ENCODE data around the gene ATP6V0D1.
A peak's percentile ranks its signal among the peaks of the same experiment; 100 is the strongest.
"Not testable (repeated sequence)": the region's sequence is repeated elsewhere in the genome, so short reads cannot be mapped to it uniquely, and the experiment has no call there.

ATP6V0D1 gene

GRCh38 chr16:67480833-67481560 is at the start of gene ATP6V0D1:
TSS of gene ATP6V0D1 (minus strand) at chr16:67481157. CDS start at chr16:67481086, 71 bp downstream.
- DNase-seq = peak; percentile 99

GRCh38 chr16:67530013-67530939 is 49.3 kb upstream of the ATP6V0D1 start:
- peak; percentile 80 for DNase-seq

- peak; percentile 60 for DNase-seq
Measured at GRCh38 chr16:67529582-67530012, 48.6 kb upstream of the ATP6V0D1 start.

DNA sequence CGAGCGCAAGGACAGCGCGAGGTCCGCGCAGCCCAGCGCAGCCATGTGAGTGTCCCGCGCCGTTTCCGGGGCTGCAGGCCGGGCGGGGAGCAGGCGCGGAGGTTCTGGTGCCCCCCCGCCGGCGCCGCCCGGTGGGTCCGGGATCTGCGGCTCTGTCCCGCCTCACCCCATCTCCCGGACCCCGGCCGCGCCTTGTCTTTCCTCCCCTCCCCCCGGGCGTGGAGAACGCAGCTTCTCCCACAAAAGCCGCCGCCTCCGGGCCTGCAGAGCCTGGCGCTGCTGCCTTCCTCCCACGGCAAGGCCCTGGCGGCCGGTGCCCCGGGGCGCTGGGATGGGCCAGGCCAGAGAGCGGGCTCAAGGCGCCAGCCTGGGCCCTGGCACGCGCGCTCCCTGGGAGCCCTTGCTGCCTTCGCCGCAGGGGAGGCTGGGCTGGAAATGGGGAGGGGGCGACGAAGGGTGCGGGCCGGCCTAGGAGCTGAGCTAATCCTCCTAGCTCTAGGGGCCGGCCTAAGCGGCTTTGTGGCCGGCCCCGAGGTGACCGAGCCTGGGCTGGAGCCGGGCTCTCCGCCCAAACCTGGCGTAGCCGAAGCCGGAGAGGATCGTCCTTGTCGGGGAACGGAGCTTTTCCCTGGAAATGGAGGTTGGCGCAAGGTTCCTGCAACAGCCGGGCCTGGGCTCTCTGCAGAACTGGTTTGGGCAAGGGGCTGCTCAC is 48.1 kb upstream of the ATP6V0D1 start:
- DNase-seq = peak; percentile 78

- peak; percentile 70 for DNase-seq
Measured at GRCh38 chr16:67528222-67528869, 47.4 kb upstream of the ATP6V0D1 start, which contains the start of gene RIPOR1. TSS of gene RIPOR1 (plus strand) at chr16:67528829. CDS start at chr16:67538447, 9,618 bp downstream.

DNA sequence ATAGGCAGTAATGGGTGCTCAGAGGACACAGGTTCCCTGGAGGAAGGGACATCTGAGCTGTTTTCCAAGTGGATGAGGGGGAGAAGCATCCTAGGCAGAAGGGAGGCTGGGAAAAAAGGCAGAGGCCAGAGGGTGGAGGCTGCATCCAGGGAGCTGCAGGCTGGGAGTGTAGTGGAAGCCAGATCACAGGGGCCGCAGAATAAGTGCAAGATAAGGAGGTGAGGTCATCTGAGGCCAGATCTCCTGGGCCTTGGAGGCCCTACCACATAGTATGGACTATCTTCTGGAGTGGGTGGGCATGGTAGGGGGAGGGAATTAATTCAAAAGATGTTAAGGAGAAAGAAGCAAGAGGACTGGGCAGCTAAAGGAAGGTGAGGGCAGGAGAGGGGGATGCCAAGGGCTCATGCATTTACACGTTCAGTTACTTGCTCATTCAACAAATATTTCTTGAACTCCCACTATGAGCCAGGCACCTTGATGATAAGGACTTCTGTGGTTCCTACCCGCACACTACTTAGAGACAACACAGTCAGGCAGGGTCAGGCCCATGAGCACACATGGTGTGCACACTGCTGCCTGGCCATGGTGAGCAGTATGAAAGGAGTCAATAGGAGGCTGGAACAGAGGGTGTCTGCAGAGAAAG is 45.3 kb upstream of the ATP6V0D1 start:
- peak; percentile 64 for DNase-seq

DNA sequence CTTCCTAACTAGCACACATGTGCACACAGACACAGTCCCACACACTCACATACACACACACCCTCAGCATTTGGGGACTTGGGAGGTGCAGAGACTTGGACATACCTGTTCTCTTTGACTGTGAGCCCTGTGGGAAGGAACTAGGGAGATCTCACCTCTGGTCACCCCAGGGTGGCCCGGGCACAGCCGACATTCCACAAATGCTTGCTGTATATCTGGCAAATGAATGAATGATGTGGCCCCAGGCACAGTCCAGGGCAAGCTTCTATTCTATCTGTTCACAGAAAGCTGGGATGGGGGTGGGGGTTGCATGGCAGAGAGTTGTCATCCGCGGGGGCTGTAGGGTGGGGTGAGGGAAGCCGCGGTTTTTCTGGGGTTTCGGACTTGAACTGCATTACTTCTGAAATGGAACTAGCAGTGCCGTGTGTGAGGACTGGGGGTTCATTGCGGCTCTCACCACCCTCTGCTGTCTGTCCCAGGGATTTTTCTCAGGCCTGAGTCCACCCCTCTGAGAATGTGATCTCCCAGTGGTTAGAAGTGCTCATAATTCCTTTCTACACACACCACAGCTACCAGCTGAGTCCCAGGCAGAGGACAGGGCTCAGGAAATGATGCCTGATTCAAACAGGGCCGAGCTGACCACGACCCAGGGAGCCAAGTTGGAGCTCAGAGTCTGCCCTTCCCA is 44.4 kb upstream of the ATP6V0D1 start:
- DNase-seq = peak; percentile 63

GRCh38 chr16:67521095-67521804 is 40.3 kb upstream of the ATP6V0D1 start:
- DNase-seq = peak; percentile 98

- DNase-seq = no peak
Measured at GRCh38 chr16:67519242-67519641, 38.3 kb upstream of the ATP6V0D1 start.

GRCh38 chr16:67518676-67519075 is 37.7 kb upstream of the ATP6V0D1 start:
- no peak for DNase-seq

- peak; percentile 46 for DNase-seq
Measured at GRCh38 chr16:67517661-67518423, 36.9 kb upstream of the ATP6V0D1 start.

- no peak for DNase-seq
Measured at GRCh38 chr16:67517155-67517445, 36.1 kb upstream of the ATP6V0D1 start.

- DNase-seq = peak; percentile 57
Measured at GRCh38 chr16:67516296-67517154, 35.6 kb upstream of the ATP6V0D1 start.

GRCh38 chr16:67514382-67514828 is 33.4 kb upstream of the ATP6V0D1 start:
- DNase-seq = peak; percentile 83

GRCh38 chr16:67513892-67514291 is 32.9 kb upstream of the ATP6V0D1 start:
- DNase-seq = not testable (repeated sequence)

DNA sequence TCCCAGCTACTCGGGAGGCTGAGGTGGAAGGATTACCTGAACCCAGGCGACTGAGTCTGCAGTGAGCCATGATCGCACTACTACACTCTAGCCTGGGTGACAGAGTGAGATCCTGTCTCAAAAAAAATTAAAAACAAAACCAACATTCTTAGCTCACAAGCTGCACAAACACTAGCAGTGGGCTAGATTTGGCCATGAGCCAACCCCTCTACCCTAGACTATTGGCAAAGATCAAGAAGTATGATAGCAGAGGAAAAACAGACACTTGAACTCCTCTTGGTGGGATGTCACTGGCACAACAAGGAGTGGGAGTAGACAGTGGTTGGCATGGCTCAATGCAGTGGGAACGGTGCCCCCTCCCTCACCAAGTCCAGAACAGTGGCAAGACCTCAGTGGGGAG is 28.1 kb upstream of the ATP6V0D1 start:
- no peak for DNase-seq

DNA sequence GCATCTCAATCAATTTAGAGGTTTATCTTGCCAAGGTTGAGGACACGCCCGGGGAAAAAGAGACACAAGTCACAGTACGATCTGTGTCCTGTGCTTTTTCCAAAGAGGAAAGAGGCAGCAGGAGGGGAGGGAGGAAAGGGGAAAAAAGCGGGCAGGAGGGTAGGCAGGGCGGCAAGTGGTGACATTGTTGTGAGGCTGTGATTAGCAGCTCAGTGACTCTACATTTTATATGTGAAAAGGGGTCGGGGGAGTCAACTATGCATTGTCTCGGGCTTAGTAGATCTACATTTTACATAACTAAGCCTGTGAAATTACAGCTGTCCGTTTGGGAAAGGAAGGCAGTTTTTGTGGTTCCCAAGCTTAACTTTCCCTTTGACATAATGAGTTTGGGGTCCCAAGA is 25.5 kb upstream of the ATP6V0D1 start:
- no peak for DNase-seq

- DNase-seq = peak; percentile 44
Measured at GRCh38 chr16:67504031-67505021, 23.4 kb upstream of the ATP6V0D1 start.
